H1 (cell line): ENCODE results near the gene RDH16. TPM values are rescaled to one million over a fixed set of nuclear protein-coding genes. Genes with fewer than 3 reads are reported as not detected.

Experiments used
- ATF2 ChIP-seq: IDR thresholded peaks from 2 replicates; pipeline ENCODE4 v1.6.1; 2012; ENCODE audit warnings: low read length, inconsistent platforms
- BCL11A ChIP-seq, 2 experiments: IDR thresholded peaks; one replicate each; pipeline ENCODE4 v1.6.1; 2011; ENCODE audit warnings: low read depth in 2 of 2, low read length in 2 of 2, mild to moderate bottlenecking in 2 of 2
- CEBPB ChIP-seq: IDR thresholded peaks from 2 replicates; pipeline ENCODE4 v1.6.1; 2012; ENCODE audit warnings: low read depth, low read length
- CHD2 ChIP-seq: IDR thresholded peaks from 2 replicates; pipeline ENCODE4 v1.6.1; 2012; ENCODE audit warnings: low read length, improper control_type of control experiment
- CTBP2 ChIP-seq: IDR thresholded peaks from 2 replicates; pipeline ENCODE4 v1.7.0; 2011; ENCODE audit warnings: borderline replicate concordance, mild to moderate bottlenecking, moderate library complexity, mixed read lengths, low read length; ENCODE audit not compliant: insufficient read depth, insufficient read length
- CTCF ChIP-seq, 3 experiments: IDR thresholded peaks; 1 replicate in 2 of 3; 2 replicates in 1 of 3; pipeline versions ENCODE4 v1.5.1 to v1.6.1; 2011; ENCODE audit warnings: low read length in 3 of 3, mild to moderate bottlenecking in 3 of 3, inconsistent platforms in 2 of 3, low read depth in 1 of 3, moderate library complexity in 1 of 3; ENCODE audit not compliant: insufficient read depth in 1 of 3; ENCODE audit errors: control extremely low read depth in 1 of 3
- EGR1 ChIP-seq: IDR thresholded peaks from 2 replicates; pipeline ENCODE4 v1.6.1; 2011; ENCODE audit warnings: low read depth, low read length, borderline replicate concordance
- EP300 ChIP-seq, 2 experiments: IDR thresholded peaks; 1 replicate in 1 of 2; 2 replicates in 1 of 2; pipeline ENCODE4 v1.6.1; 2011 to 2012; ENCODE audit warnings: low read depth in 2 of 2, low read length in 2 of 2, mild to moderate bottlenecking in 2 of 2, borderline replicate concordance in 1 of 2, inconsistent platforms in 1 of 2, moderate library complexity in 1 of 2
- FOSL1 ChIP-seq: IDR thresholded peaks from 2 replicates; pipeline ENCODE4 v1.6.1; 2011; ENCODE audit warnings: mild to moderate bottlenecking, low read depth, low read length, moderate library complexity; ENCODE audit not compliant: insufficient read depth
- GTF2F1 ChIP-seq: IDR thresholded peaks from 2 replicates; pipeline ENCODE4 v1.6.1; 2012; ENCODE audit warnings: low read depth, low read length, improper control_type of control experiment, borderline replicate concordance
- HDAC6 ChIP-seq: IDR thresholded peaks from one replicate; pipeline ENCODE4 v1.7.1; 2012; ENCODE audit warnings: low read depth, mild to moderate bottlenecking, inconsistent platforms, low read length, moderate library complexity
- JUND ChIP-seq: IDR thresholded peaks from 2 replicates; pipeline ENCODE4 v1.6.1; 2011; ENCODE audit warnings: mild to moderate bottlenecking, improper control_type of control experiment, low read length
- KDM4A ChIP-seq: IDR thresholded peaks from one replicate; pipeline ENCODE4 v1.7.1; 2012; ENCODE audit warnings: low read depth, mild to moderate bottlenecking, moderate library complexity, low read length, inconsistent platforms; ENCODE audit not compliant: severe bottlenecking
- NANOG ChIP-seq: IDR thresholded peaks from 2 replicates; pipeline ENCODE4 v1.6.1; 2011; ENCODE audit warnings: low read length, low read depth, mild to moderate bottlenecking, inconsistent platforms; ENCODE audit not compliant: insufficient read depth, poor library complexity, severe bottlenecking
- NRF1 ChIP-seq: IDR thresholded peaks from 2 replicates; pipeline ENCODE4 v1.6.1; 2011; ENCODE audit warnings: mild to moderate bottlenecking, low read depth, low read length, improper control_type of control experiment
- POU5F1 ChIP-seq: IDR thresholded peaks from 2 replicates; pipeline ENCODE4 v1.6.1; 2011; ENCODE audit warnings: low read depth, mild to moderate bottlenecking, low read length, moderate library complexity
- SIRT6 ChIP-seq: IDR thresholded peaks from one replicate; pipeline ENCODE4 v1.7.1; 2012; ENCODE audit warnings: low read length, inconsistent platforms
- SIX5 ChIP-seq: IDR thresholded peaks from 2 replicates; pipeline ENCODE4 v1.6.1; 2011; ENCODE audit warnings: mild to moderate bottlenecking, low read depth, low read length
- SP2 ChIP-seq: IDR thresholded peaks from 2 replicates; pipeline ENCODE4 v1.6.1; 2012; ENCODE audit warnings: mild to moderate bottlenecking, low read length, inconsistent platforms
- SP4 ChIP-seq: IDR thresholded peaks from 2 replicates; pipeline ENCODE4 v1.6.1; 2012; ENCODE audit warnings: low read length, inconsistent platforms
- polyA plus RNA-seq, 7 experiments: library from polyadenylated mRNA; depleted of rRNA in 3 of 7; stranded (reverse) in 5 of 7; unstranded in 2 of 7; fragments of >200 nt in 5 of 7; fragments of 200-250 nt in 2 of 7; gene quantifications; 1 replicate in 5 of 7; 2 replicates in 1 of 7; 4 replicates in 1 of 7; pipeline versions ENCODE4 v1.2.1 to v1.2.3, GENCODE V29; 2011 to 2013; ENCODE audit warnings: missing spikeins in 2 of 7, mixed read lengths in 2 of 7
- total RNA-seq: library from RNA; stranded (reverse); fragmentation: NEBNext Ultra II Directional; extraction: Animal tissue kit (Norgen Biotek cat#: 25700); gene quantifications from 2 replicates; pipeline ENCODE4 v1.2.1, GENCODE V29; 2021

Gene RDH16
- total and polyA plus RNA-seq, 2 of the 8 experiments (the other 6 are each of a cell fraction or from before 2014, with no cell fraction given), result 0.30 to 0.79 TPM

- no peak for TF ChIP-seq NANOG
- no peak for TF ChIP-seq ATF2
- TF ChIP-seq BCL11A (IDR thresholded peaks at IDR 0.05; ENCODE audit: low read depth in 2 of 2, low read length in 2 of 2), result no peak
- 0 out of 2 replicates have a peak, but pooled peaks have one; percentile 19 for TF ChIP-seq GTF2F1
- TF ChIP-seq SIRT6, result no peak
- 0 out of 2 replicates have a peak, but pooled peaks have one; percentile 21 for TF ChIP-seq FOSL1
- no peak for TF ChIP-seq CEBPB
- no peak for TF ChIP-seq NRF1
- no peak for TF ChIP-seq JUND
- TF ChIP-seq EP300 (IDR thresholded peaks at IDR 0.05; ENCODE audit: borderline replicate concordance in 1 of 2, low read depth in 2 of 2, low read length in 2 of 2), result no peak
- peak; percentile 35 to 88 (median 62) for TF ChIP-seq CTCF (IDR thresholded peaks at IDR 0.05; ENCODE audit: control extremely low read depth in 1 of 3, insufficient read depth in 1 of 3, low read depth in 1 of 3, low read length in 3 of 3)
- no peak for TF ChIP-seq CHD2
- no peak for TF ChIP-seq HDAC6
- no peak for TF ChIP-seq SP4
- no peak for TF ChIP-seq SP2
- peak; percentile 51 for TF ChIP-seq KDM4A
- TF ChIP-seq SIX5, result no peak
- TF ChIP-seq EGR1, result 0 out of 2 replicates have a peak, but pooled peaks have one; percentile 21
- no peak for TF ChIP-seq POU5F1
- TF ChIP-seq CTBP2, result no peak
Observed at GRCh38 chr12:57005980-57006808, 48.8 kb upstream of the RDH16 start, which contains the start of gene ZBTB39 (continued).
